B cell (primary cell): ENCODE results near the gene AXIN1. TPM values are rescaled to one million over a fixed set of nuclear protein-coding genes. Genes with fewer than 3 reads are reported as not detected.

Source experiments
- ATAC-seq: fragments of 200-7000 bp; cut with Tn5 transposase; one replicate; pipeline ENCODE4 v1.10.0; 2021; ENCODE audit warnings: low read depth, mild to moderate bottlenecking, moderate number of reproducible peaks, moderate library complexity
- CTCF ChIA-PET: fragments of 350-600 bp; sonication (Branson Sonifier 250); formaldehyde crosslinking; loops from one replicate; lab custom pipeline; 2021; ENCODE audit warnings: antibody characterized with exemption, inconsistent platforms; lab: Charles Lee
- POLR2A ChIA-PET: fragments of 350-600 bp; sonication (Branson Sonifier 250); formaldehyde crosslinking; loops from one replicate; lab custom pipeline; 2021; ENCODE audit warnings: antibody characterized with exemption; lab: Charles Lee
- DNase-seq: peaks from one replicate; pipeline ENCODE4 v3.0.0; 2013
- H2AFZ ChIP-seq: 2 replicates; pipeline ENCODE4 v1.6.1; 2012; ENCODE audit warnings: mild to moderate bottlenecking, low read depth, low read length; ENCODE audit not compliant: insufficient read depth, poor library complexity, severe bottlenecking
- H3K27ac ChIP-seq, 2 donors: 1 replicate in 1 of 2; 2 replicates in 1 of 2; pipeline ENCODE4 v1.5.1; 2012 to 2013; ENCODE audit warnings: low read length in 2 of 2, mild to moderate bottlenecking in 2 of 2, moderate library complexity in 1 of 2
- H3K27me3 ChIP-seq, 4 experiments: fragments of 200-600 bp in 1 of 4; sonication (generic) in 1 of 4; replicated peaks in 1 of 4; 1 replicate in 2 of 4; 2 replicates in 2 of 4; pipeline versions ENCODE4 v1.6.1 to v1.7.0; 2013 to 2016; ENCODE audit warnings: low read length in 3 of 4, mild to moderate bottlenecking in 2 of 4, mixed read lengths in 1 of 4, moderate library complexity in 1 of 4; ENCODE audit not compliant: insufficient read depth in 4 of 4, control insufficient read depth in 3 of 4; ENCODE audit errors: control extremely low read depth in 1 of 4
- H3K36me3 ChIP-seq, 2 experiments: replicated peaks in 1 of 2; 1 replicate in 1 of 2; 2 replicates in 1 of 2; pipeline versions ENCODE4 v1.6.1 to v1.7.1; 2013; ENCODE audit warnings: low read length in 1 of 2; ENCODE audit not compliant: insufficient read depth in 2 of 2, control insufficient read depth in 1 of 2; ENCODE audit errors: control extremely low read depth in 1 of 2, extremely low read depth in 1 of 2
- H3K4me1 ChIP-seq, 2 donors: fragments of 200-600 bp in 1 of 2; sonication (generic) in 1 of 2; 1 replicate in 1 of 2; 2 replicates in 1 of 2; pipeline versions ENCODE4 v1.5.1 to v1.6.1; 2013 to 2017; ENCODE audit warnings: low read length in 2 of 2; ENCODE audit not compliant: control insufficient read depth in 2 of 2, insufficient read depth in 2 of 2
- H3K4me2 ChIP-seq: replicated peaks from 2 replicates; pipeline ENCODE3; 2012; ENCODE audit warnings: mild to moderate bottlenecking, low read depth, low read length; ENCODE audit not compliant: poor library complexity, severe bottlenecking
- H3K4me3 ChIP-seq, 5 experiments: fragments of 200-600 bp in 1 of 5; sonication (generic) in 1 of 5; 1 replicate in 3 of 5; 2 replicates in 2 of 5; pipeline versions ENCODE4 v1.5.1 to v1.7.0; 2011 to 2016; ENCODE audit warnings: low read length in 4 of 5, mild to moderate bottlenecking in 4 of 5, low read depth in 2 of 5, control low read depth in 1 of 5, moderate library complexity in 1 of 5; ENCODE audit not compliant: insufficient read depth in 1 of 5; ENCODE audit errors: control extremely low read depth in 1 of 5, extremely low read depth in 1 of 5
- H3K79me2 ChIP-seq: fragments of 200-600 bp; sonication (generic); one replicate; pipeline ENCODE4 v1.6.0; 2016; ENCODE audit warnings: low read length; ENCODE audit not compliant: control insufficient read depth, insufficient read depth
- H3K9ac ChIP-seq: fragments of 200-600 bp; sonication (generic); 2 replicates; pipeline ENCODE4 v1.6.1; 2017; ENCODE audit warnings: mild to moderate bottlenecking, low read length, moderate library complexity
- H3K9me3 ChIP-seq, 3 donors: one replicate each; pipeline versions ENCODE4 v1.6.1 to v1.7.1; 2013; ENCODE audit warnings: low read length in 2 of 3; ENCODE audit not compliant: control insufficient read depth in 2 of 3, insufficient read depth in 1 of 3; ENCODE audit errors: control extremely low read depth in 1 of 3
- H4K20me1 ChIP-seq: 2 replicates; pipeline ENCODE4 v1.6.0; 2012; ENCODE audit warnings: mild to moderate bottlenecking, low read length; ENCODE audit not compliant: insufficient read depth, control insufficient read depth, poor library complexity, severe bottlenecking
- H3K27ac Mint-ChIP-seq: one replicate; pipeline ENCODE4 v1.8.0; 2021; ENCODE audit warnings: mixed read lengths
- H3K27me3 Mint-ChIP-seq: one replicate; pipeline ENCODE4 v1.8.0; 2021; ENCODE audit warnings: mixed read lengths
- H3K4me1 Mint-ChIP-seq: one replicate; pipeline ENCODE4 v1.8.0; 2021; ENCODE audit warnings: mixed read lengths
- H3K4me3 Mint-ChIP-seq: one replicate; pipeline ENCODE4 v1.8.0; 2021; ENCODE audit warnings: mixed read lengths
- H3K9me3 Mint-ChIP-seq: one replicate; pipeline ENCODE4 v1.8.0; 2022; ENCODE audit warnings: mixed read lengths; ENCODE audit not compliant: insufficient read depth
- CTCF ChIP-seq: fragments of 200-600 bp; IDR thresholded peaks from one replicate; pipeline ENCODE4 v1.8.0; 2022; ENCODE audit warnings: antibody characterized with exemption, mild to moderate bottlenecking
- EZH2 ChIP-seq: IDR thresholded peaks from 2 replicates; pipeline ENCODE4 v1.6.1; 2012; ENCODE audit warnings: borderline replicate concordance, low read depth, mild to moderate bottlenecking, moderate library complexity, low read length; ENCODE audit not compliant: insufficient read depth, poor library complexity, severe bottlenecking
- WGBS: methylation state at CpG from one replicate; pipeline ENCODE4 v1.1.5; 2013; ENCODE audit warnings: missing lambda C conversion rate; ENCODE audit not compliant: insufficient coverage; 5-methylcytosine and 5-hydroxymethylcytosine counted together
- intact Hi-C: fragments of 100-400 bp; cut with micrococcal nuclease; formaldehyde crosslinking; loops from one replicate; pipeline ENCODE4 v1.10.0; 2022
- polyA plus RNA-seq: library from polyadenylated mRNA; depleted of rRNA; stranded (reverse); fragments of >200 nt; gene quantifications from 2 replicates; pipeline ENCODE4 v1.2.3, GENCODE V29; 2012
- total RNA-seq, 2 donors: library from RNA; stranded (reverse); fragments of 120-200 nt in 1 of 2; gene quantifications; 1 replicate in 1 of 2; 2 replicates in 1 of 2; pipeline versions ENCODE4 v1.2.3 to v1.2.4, GENCODE V29; 2013 to 2022

Gene AXIN1
- total and polyA plus RNA-seq, 2 donors (not counting 1 experiment from before 2014, with no cell fraction given), result 39.0 to 40.8 TPM

DNA sequence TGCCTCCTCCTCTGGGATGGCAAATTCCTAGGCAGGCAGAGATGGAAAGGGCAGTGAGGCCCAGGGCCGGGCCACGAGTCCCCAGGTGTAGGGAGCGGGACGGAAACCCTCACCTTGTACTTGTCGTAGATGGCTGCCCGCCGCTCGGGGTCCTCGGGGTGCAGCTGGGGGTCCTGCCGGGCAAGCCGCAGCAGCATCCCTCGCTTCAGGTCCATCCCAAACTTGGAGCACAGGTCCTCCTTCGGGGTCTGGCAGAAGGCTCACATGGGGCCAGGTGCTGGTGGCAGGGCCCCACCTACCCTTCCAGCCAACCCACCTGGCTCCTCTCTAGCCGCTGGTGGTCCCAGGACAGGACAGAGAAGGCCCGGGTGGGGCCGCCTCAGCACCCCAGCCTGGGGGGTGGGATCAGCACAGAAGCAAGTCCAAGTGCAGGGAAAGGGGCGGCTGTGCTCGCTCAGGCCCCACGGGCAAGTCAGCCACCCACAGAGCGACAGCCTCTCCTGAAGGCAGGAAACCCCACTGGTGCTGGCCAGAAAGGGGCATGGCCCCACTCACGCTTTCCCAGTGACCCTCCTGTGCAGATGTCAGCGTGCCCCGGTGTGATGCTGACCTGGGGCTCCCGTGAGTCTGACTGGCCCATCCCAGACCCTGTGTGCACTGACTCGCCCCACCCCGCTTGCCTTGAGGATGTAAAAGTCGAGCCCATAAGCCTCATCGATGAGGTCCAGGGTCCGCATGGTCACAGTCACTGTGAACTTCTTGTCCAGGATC, 16.1 kb upstream of the AXIN1 start:
- Histone ChIP-seq H4K20me1 (no peaks in the 10 kb centered on the region), H3K4me2 (no peak overlapping the region), H3K4me3 (no peak overlapping the region), H3K27me3 (peaks cover 0 to 6% (median 0%) of the 10 kb centered on the region in 4 experiments), H3K27ac (no peak overlapping the region), H3K36me3 (peaks cover 0 to 37% of the 10 kb centered on the region in 2 experiments), H2AFZ (no peak overlapping the region), H3K79me2 (no peaks in the 10 kb centered on the region), H3K9ac (no peak overlapping the region), H3K9me3 (no peaks in the 10 kb centered on the region), H3K4me1 (peaks cover 6 to 18% of the 10 kb centered on the region in 2 donors)
- TF ChIP-seq CTCF (no peak), EZH2 (no peak)
- Mint-ChIP-seq H3K9me3 (no peaks in the 10 kb centered on the region), H3K4me1 (peaks cover 17% of the 10 kb centered on the region), H3K27ac (no peak overlapping the region), H3K27me3 (no peaks in the 10 kb centered on the region), H3K4me3 (no peak overlapping the region)
- 96% methylated on average over 29 of the region's 29 CpGs for WGBS
- POLR2A ChIA-PET, result no interaction called here
- ATAC-seq (no peak), DNase-seq (no peak)
- CTCF ChIA-PET, result no interaction called here
- intact Hi-C loops, result no loop called here

DNA sequence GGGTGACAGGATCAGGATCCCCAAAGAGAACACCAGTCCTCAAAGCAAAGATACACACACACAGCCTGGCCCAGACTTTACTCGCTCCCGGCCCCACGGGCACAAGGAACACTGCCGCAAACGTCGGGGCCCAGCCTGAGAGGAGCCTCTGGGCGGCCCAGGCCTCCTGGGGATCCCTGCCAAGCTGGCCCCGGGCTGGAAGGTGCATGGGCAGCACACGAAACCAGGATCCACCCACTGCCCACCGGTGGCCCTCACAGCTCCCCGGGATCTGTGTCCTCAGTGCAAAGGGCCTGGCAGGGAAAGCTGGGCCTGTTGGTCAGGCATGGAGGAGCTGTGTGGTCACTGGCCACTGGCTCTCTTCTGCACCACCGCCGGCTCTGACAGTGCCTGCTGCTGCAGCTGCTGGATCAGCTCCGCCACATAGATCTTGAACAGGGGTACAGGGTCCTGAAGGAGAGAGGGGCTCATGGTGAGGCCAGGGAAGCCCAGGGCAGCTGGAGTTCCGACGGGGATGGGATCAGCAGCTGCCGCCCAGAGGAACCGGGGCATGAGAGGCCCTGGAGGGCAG, 14.9 kb upstream of the AXIN1 start:
- Histone ChIP-seq H3K4me1 (peaks cover 6 to 19% of the 10 kb centered on the region in 2 donors), H3K27ac (no peak overlapping the region), H3K9me3 (no peaks in the 10 kb centered on the region), H3K9ac (no peak overlapping the region), H2AFZ (no peak overlapping the region), H3K4me3 (no peak overlapping the region), H3K79me2 (no peaks in the 10 kb centered on the region), H3K27me3 (peaks cover 0 to 6% (median 0%) of the 10 kb centered on the region in 4 experiments), H3K36me3 (peaks cover 0 to 32% of the 10 kb centered on the region in 2 experiments), H4K20me1 (no peaks in the 10 kb centered on the region), H3K4me2 (no peak overlapping the region)
- TF ChIP-seq EZH2 (no peak), CTCF (no peak)
- WGBS, result over 99% methylated on average over 17 of the region's 18 CpGs
- intact Hi-C loops, result no loop called here
- Mint-ChIP-seq H3K4me1 (peaks cover 17% of the 10 kb centered on the region), H3K27me3 (peaks cover under 1% of the 10 kb centered on the region), H3K27ac (no peak overlapping the region), H3K9me3 (no peaks in the 10 kb centered on the region), H3K4me3 (no peak overlapping the region)
- ChIA-PET POLR2A (interaction anchor here (1.1 kb wide), 1 partner anchor 15 kb away, joined by 3 read pairs; the partner anchor contains the start of gene AXIN1), CTCF (no interaction called here)
- ATAC-seq, result no peak
- no peak for DNase-seq
